Prostate gland (tissue), 2 donors: ENCODE results near the gene EPS8L1.

Experiments used
- CTCF ChIP-seq, 4 experiments: fragments of 200-600 bp in 2 of 4; fragments of 450-650 bp in 2 of 4; sonication (generic) in 2 of 4; IDR thresholded peaks; 1 replicate in 3 of 4; 2 replicates in 1 of 4; pipeline ENCODE4 v1.5.1; 2016 to 2019; ENCODE audit warnings: antibody characterized with exemption in 4 of 4, mild to moderate bottlenecking in 2 of 4, moderate library complexity in 2 of 4
- POLR2A ChIP-seq: fragments of 450-650 bp; IDR thresholded peaks from one replicate; pipeline ENCODE4 v1.6.1; 2016; ENCODE audit warnings: antibody characterized with exemption, mild to moderate bottlenecking

GRCh38 chr19:55116859-55117662, 41.4 kb downstream of the EPS8L1 start, which contains the start of gene PPP1R12C:
- TF ChIP-seq POLR2A (no peak), CTCF (IDR thresholded peaks at IDR 0.05) (no peak)
